Endothelial cell of umbilical vein (primary cell): ENCODE measurements around the gene ASGR2.

Source experiments
- EZH2 ChIP-seq: IDR thresholded peaks from 2 replicates; pipeline ENCODE4 v1.6.1; 2012; ENCODE audit warnings: borderline replicate concordance, low read depth, mild to moderate bottlenecking, moderate library complexity, low read length, inconsistent platforms; ENCODE audit not compliant: severe bottlenecking
- FOS ChIP-seq: IDR thresholded peaks from 2 replicates; pipeline ENCODE4 v1.6.1; 2011; ENCODE audit warnings: mild to moderate bottlenecking, low read length, moderate library complexity, borderline replicate concordance; ENCODE audit not compliant: insufficient read depth
- MAX ChIP-seq: IDR thresholded peaks from 2 replicates; pipeline ENCODE4 v1.6.1; 2011; ENCODE audit not compliant: insufficient read depth, insufficient read length
- POLR2A ChIP-seq: IDR thresholded peaks from 2 replicates; pipeline ENCODE4 v1.6.1; 2012; ENCODE audit warnings: low read depth, mild to moderate bottlenecking, control low read depth, low read length
- POLR2AphosphoS5 ChIP-seq: IDR thresholded peaks from 2 replicates; pipeline ENCODE4 v1.6.1; 2012; ENCODE audit warnings: low read depth, mild to moderate bottlenecking, control low read depth, low read length, moderate library complexity; ENCODE audit not compliant: insufficient read depth
- TF ChIP-seq, protein P1 (sequence below), 2 donors: IDR thresholded peaks; 1 replicate in 1 of 2; 2 replicates in 1 of 2; pipeline ENCODE4 v1.5.1; 2011; ENCODE audit warnings: low read length in 2 of 2, mild to moderate bottlenecking in 2 of 2, moderate library complexity in 2 of 2, control low read depth in 1 of 2, inconsistent platforms in 1 of 2, low read depth in 1 of 2; ENCODE audit not compliant: insufficient read depth in 1 of 2; ENCODE audit errors: extremely low read depth in 1 of 2

- TF ChIP-seq POLR2AphosphoS5 (no peak), EZH2 (no peak), POLR2A (no peak), FOS (no peak), MAX (no peak)
- TF ChIP-seq, protein P1, sequence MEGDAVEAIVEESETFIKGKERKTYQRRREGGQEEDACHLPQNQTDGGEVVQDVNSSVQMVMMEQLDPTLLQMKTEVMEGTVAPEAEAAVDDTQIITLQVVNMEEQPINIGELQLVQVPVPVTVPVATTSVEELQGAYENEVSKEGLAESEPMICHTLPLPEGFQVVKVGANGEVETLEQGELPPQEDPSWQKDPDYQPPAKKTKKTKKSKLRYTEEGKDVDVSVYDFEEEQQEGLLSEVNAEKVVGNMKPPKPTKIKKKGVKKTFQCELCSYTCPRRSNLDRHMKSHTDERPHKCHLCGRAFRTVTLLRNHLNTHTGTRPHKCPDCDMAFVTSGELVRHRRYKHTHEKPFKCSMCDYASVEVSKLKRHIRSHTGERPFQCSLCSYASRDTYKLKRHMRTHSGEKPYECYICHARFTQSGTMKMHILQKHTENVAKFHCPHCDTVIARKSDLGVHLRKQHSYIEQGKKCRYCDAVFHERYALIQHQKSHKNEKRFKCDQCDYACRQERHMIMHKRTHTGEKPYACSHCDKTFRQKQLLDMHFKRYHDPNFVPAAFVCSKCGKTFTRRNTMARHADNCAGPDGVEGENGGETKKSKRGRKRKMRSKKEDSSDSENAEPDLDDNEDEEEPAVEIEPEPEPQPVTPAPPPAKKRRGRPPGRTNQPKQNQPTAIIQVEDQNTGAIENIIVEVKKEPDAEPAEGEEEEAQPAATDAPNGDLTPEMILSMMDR (IDR thresholded peaks at IDR 0.05; ENCODE audit: extremely low read depth in 1 of 2, insufficient read depth in 1 of 2, low read depth in 1 of 2, low read length in 2 of 2): no peak
Measured at GRCh38 chr17:7056386-7056785, 58.2 kb downstream of the ASGR2 start.
